AML-193 (cell line): ENCODE measurements around the gene GRAMD1B.

Experiments used
- DNase-seq, 2 experiments: peaks; one replicate each; lab custom pipeline; 2025; lab: John Stamatoyannopoulos, UW

Gene GRAMD1B

DNA sequence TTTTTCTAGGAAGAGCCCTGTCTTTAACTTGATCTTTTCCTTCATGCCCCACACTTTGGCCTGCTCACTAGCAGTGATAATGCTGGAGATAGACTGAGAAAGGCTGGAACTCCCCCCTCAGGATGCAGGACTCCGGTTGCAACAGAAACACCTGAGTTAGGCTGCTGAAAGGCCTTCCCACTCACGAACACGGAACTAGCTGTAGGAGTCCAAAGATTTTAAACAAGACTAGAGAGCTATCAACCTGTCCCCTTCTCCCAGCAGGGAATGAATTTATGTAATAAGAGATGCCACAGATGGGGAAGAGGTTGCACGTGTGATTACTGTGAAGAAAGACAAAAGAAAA lies 211.4 kb downstream of the GRAMD1B start:
- DNase-seq: no peak

DNA sequence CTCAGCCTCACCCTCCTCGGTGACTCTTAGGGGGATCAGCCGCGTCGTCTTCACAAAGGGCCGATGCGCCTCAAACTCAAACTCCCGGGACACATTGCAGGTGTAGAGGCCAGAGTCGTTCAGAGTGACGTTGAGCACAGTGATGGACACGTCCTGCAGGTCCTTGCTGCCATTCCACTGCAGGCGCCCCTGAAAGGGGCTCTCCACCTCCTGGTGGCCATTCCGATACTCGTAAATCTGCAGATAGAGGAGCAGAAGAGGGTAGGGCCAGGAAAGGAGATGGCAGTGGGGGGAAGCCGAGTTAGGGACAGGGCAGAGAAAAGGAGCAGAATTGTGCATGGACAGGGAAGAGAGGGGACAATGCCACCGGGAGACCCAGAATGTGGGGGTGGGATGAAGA lies 212.4 kb downstream of the GRAMD1B start:
- DNase-seq: no peak

DNA sequence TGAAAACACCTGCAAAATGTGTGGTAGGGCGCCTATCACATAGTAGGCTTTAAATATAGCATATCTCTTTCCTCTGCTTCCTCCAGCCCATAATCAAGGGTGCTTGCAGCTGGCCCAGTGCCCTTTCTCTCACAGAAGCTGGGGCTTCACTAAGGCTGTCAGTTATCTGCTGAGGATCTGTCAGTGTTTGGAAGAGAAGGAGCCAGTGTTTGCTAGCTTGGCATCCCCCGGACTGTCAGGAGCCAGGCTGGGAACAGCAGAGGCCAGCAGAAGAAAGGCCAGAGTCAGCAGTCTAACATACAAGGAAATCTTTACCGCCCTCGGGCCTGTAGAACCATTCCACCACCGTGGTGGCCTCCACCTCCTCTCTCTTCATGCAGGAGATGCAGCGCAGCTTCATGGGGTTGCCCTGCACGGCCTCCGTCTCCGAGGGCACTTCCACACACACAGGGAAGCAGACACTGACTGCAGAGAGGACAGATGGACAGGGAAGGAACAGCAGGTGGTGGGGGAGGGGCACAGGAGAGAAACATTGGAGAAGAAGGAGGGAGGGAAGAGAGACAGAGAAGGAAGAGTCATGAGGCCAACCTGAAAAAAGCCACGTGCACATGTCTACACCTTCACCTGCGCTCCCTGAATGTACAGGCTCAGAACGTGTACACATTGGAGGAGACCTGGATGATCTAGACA lies 215.4 kb downstream of the GRAMD1B start:
- DNase-seq: no peak

DNA sequence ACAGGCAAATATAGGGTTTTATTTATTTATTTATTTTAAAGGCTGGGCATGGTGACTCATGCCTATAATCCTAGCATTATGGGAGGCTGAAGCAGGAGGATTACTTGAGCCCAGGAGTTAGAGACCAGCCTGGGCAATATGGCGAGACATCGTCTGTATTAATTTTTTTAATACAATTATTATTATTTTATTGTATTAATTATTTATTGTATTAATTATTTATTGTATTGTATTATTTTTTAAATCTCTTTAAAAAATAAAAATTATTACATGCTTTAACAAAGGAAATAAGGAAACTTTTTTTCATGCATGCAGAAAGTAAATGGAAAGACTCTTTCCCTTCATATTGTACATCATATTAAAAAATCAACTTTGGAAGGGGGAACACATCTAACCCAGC lies 220.8 kb downstream of the GRAMD1B start:
- no peak for DNase-seq

DNA sequence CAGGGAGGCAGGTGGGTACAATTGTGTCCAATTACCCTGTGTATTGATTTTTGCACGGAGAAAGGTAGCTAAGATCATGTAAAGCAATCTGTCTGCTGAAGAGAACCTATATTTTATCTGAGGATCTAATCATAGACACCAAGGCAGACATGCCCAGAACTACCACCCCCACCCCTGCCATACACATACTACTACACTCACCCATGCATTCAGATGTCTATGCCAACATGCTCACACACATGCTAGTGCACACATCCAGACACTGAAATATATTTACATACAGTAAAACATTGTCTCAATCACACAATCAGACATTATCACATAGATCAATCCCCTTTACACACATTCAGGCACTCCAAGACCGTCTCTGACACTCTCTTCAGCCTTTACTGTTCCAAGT lies 222.5 kb downstream of the GRAMD1B start:
- no peak for DNase-seq

DNA sequence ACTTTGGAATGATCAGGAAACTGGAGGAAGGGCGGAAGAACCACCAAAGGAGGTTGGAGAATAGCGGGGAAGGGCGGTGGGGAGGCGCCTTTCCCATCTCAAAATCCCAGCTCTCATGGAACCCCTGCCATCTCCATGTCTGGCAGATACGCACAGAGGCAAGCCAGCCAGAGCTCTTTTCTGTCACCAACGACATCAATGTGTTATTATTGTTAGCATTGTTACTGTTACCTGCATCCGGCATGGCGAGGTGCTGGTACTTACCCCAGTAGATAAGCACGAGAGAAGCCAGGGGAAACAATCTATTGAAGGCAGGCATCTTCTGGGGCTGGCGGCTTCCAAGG lies 223.4 kb downstream of the GRAMD1B start:
- no peak for DNase-seq

DNA sequence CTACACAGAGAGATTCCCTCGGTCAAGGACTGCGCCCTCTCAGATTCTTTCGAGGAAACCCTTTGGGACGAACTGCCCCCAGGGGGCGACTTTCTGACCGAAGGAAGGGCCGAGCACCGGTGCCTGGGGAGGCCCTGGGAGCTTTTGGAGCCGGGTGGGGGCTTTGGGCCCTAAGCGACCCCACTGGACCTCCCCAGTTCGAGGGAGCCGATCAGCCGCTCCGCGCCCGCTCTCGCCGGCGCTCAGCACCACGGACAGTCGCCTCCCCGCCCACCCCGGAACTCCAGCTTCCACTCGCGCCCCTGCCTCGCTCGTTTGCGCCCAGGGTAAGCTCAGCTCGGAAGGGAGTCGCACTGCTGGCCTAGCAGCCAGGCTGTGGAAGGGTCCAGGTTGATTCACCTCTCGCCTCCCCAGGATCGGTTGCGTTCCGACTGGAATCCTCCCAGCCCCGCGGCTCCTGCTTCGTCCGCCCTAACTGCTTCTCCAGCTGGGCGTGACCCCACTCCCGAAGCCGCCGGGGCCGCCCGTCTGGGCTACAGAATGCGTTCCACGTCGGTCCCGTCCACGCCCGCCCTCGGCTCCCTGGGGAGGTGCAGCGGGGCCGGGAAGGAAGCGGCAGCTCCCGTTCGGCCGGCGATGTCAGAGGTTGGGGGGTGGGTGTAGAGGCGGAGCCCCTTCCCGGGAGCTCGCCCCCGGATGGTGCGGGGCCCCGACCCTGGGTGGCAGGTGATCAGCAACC lies 223.9 kb downstream of the GRAMD1B start:
- DNase-seq: no peak

DNA sequence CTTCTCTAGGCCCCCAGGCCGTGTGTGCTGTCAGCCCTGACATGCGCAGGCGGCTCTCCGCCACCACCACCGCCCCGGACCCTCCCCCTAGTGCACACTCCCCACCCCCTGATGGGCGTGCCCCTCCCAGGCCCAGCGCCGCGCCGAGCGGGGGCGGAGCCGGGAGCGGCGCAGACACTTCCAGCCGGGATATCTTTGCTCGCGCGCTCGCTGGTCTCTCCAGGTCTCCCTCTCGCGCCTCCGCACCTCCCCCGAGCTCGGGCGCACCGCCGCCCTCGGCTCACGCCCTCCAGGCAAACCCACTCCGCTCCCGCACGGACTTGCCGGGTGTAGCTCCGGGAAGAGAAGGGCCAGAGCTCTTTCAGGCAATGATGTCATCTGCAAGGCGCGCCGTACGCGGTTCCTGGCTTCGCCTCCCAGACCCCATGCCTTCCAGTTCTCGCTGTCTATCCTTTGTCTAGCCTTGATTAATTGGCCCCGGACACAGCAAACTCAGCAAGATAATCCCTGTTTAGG lies 224.6 kb downstream of the GRAMD1B start, which contains the start of gene SCN3B:
SCN3B (minus strand) TSS at position 59 of the 516 bp plus-strand sequence. CDS start 823 bp downstream, outside the sequence.
- no peak for DNase-seq

DNA sequence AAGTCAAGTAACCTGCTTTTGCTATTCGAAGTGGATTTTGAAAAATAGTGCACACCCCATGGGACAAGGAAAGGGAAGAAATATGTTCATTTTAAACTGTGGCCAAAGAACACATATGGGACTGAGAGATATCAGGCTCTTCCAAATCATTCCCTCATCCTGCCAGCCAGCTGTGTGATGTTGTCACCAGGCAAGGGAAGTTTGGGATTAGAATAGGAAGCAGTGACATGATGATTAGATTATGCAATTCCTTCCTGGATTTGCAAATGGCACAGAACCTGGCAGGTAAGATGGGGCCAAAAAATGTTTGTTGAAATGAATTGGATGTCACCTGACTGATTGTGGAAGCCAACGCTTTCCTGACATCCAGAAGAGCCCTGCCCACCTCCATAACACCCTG lies 229.2 kb downstream of the GRAMD1B start:
- DNase-seq: no peak

DNA sequence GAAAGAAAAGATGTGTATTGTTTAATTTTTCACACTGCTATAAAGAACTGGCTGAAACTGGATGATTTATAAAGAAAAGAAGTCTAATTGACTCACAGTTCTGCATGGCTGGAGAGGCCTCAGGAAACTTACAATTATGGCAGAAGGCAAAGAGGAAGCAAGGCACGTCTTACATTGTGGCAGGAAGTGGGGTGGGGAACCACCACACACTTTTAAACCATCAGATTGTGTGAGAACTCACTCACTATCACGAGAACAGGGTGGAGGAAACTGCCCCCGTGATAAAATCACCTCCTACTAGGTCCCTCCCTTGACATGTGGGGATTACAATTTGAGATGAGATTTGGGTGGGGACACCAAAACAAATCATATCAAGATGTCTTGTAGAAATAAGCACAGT lies 229.9 kb downstream of the GRAMD1B start:
- peak; percentile 31 to 39 for DNase-seq

DNA sequence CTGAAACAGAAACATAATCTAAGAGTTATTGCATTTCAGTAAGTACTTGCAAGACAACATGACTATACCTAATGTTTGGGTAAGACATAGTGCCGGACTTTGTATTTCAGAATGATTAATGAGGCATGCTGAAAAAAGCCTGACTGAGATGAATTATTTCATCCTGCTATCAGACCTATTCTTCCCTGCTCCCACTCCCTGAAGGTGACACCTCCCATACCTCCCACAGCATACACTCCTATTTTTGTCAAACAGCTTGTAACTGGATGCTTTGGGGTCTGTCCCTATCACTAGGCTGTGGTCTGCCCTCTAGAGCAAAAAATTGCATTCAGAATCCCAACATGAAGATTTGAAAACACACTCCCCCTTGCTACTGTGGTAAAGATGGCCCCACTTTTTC lies 235.2 kb downstream of the GRAMD1B start:
- DNase-seq: no peak

DNA sequence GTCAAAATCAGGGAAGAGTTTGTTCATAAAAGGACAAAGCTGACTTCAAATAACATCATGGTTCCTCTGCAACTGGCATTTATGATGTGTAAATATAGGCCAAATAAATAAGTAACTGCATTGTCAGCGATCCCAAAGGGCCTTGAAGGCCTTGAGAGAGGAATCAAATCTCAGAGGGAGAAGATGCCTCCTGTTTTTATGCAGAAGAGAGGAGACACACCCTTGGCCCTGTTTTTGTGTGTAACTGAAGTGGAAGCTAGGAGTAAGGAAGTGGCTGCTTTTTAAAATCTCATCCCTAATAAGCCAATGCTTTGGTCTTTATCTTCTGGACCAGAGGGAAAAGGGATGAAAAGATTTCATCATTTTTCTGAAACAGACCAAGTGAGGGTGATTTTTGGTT lies 240.0 kb downstream of the GRAMD1B start:
- no peak for DNase-seq

DNA sequence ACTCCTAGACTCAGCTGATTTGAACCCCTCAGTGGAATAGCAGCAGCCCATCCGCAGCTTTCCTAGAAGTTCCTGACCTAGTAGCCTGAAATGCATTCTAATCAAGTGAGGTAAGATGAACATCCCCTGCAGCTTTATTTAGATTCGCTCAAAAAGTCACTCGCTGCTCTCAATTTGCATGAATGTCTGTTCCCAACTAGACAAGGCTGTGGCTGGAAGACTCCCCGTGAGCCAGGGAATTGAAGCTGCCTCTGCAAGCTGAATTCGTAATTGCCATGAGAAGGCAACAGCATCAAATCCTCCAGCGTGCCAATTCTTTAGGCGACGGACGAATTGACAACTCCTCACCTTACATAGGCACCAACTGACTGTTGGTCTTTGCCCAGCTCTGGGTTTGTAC lies 241.5 kb downstream of the GRAMD1B start:
- no peak for DNase-seq

DNA sequence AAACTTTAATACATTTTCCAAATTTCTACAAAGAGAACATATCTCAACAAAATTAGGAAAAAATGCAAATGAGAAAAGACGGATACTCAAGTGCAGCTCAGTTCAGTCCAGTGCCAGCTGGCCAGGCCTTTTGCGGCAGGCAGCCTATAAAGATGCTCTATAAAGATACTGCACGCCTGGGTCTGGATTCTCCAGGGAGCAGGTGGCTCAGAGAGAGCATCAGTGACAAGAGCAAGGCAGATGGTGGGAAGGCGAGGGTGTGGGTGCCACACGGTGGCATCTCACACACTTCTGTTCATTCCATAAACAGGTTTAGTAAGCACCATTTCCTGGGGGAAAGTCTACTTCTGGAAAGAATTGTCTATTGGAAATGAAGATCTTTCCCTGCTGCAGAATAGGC lies 242.5 kb downstream of the GRAMD1B start:
- no peak for DNase-seq

DNA sequence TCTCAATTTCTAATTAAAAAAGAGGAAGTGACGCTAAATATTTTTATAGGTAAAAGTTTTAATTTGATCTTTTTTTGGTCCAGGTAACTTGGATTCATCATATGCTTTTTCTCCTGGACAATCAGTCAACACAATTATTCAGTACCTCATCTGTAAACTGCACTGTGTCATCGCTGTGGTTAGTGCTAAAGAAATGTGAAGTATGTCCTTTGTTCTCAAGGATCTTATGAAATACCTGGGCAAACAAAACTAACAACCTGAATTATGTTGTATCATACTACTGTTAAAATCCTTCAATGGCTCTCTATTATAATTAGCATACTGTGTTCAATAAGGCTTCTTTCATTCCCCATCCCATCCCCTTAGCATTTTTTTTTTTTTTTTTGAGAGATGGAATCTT lies 244.2 kb downstream of the GRAMD1B start:
- DNase-seq: no peak
